GM12872 (cell line): ENCODE data around the gene LPIN1.

Experiments used
- TF ChIP-seq, protein P1 (sequence below): IDR thresholded peaks from 3 replicates; pipeline ENCODE4 v1.5.1; 2011; ENCODE audit warnings: low read depth, mild to moderate bottlenecking, low read length, moderate library complexity; ENCODE audit not compliant: insufficient read depth

Gene LPIN1

DNA sequence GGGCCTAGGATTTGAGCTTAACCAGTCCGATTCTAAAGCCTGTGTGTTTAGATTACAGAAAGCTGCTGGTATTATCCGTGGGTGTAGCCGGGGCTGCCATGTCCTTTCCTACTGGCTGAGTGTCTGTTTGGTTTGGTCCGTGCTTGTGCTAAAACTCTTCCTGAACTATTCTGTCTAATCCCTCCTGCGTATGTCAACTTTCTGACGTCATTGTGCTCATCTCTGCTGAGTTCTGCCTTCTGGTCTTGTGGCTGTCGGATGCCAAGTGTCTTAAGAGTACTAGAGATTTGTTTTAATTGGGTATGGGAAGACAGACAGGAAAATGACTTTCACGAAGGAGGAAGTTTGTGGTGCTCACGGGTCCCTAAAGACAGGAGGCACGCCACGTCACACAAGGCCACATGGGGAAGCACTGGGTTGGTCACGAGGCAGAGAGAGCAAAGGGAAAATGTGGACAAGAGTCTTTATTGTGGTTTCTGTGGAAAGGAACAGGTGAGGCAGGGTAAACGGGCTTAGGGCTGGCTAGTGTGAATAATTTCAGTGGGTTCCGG lies 44.6 kb upstream of the LPIN1 start:
- TF ChIP-seq, protein P1, sequence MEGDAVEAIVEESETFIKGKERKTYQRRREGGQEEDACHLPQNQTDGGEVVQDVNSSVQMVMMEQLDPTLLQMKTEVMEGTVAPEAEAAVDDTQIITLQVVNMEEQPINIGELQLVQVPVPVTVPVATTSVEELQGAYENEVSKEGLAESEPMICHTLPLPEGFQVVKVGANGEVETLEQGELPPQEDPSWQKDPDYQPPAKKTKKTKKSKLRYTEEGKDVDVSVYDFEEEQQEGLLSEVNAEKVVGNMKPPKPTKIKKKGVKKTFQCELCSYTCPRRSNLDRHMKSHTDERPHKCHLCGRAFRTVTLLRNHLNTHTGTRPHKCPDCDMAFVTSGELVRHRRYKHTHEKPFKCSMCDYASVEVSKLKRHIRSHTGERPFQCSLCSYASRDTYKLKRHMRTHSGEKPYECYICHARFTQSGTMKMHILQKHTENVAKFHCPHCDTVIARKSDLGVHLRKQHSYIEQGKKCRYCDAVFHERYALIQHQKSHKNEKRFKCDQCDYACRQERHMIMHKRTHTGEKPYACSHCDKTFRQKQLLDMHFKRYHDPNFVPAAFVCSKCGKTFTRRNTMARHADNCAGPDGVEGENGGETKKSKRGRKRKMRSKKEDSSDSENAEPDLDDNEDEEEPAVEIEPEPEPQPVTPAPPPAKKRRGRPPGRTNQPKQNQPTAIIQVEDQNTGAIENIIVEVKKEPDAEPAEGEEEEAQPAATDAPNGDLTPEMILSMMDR: no peak

DNA sequence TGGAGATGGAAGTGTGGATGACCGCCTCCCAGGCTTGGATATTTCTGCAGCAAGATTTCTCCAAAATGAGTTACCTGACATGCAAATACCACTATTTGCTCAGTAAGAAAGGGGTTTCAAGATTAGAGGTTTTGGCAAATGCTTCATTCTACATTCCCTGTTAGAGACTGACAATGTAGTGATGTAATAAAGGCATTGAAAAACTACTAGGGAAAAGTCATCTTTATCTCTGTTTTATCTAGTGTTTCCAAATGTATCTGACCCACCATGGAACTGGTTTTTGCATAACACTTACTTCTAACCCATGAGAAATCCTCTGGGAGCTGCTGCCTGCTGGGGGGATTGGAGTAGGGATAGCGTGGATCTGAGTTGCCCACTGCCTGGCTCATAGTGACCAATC lies 43.5 kb upstream of the LPIN1 start:
- TF ChIP-seq, protein P1: no peak

DNA sequence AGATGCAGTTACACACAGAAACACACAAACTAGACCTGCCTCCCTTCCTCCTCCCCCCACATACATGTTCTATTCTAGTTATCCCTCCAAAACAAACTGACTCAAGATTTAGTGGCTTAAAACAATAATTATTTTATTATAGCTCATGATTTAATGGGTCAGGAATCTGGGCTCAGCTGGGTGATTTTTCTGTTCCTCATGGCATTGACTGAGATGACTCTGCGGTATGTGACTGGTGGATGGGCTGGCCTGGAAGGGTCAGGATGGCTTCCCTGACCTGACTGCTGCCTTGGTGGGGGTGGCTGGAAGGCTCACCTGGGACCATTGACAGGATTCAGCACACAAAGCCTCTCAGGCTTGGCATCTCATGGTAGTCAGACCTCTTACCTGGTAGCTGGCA lies 42.7 kb upstream of the LPIN1 start:
- TF ChIP-seq, protein P1: no peak

DNA sequence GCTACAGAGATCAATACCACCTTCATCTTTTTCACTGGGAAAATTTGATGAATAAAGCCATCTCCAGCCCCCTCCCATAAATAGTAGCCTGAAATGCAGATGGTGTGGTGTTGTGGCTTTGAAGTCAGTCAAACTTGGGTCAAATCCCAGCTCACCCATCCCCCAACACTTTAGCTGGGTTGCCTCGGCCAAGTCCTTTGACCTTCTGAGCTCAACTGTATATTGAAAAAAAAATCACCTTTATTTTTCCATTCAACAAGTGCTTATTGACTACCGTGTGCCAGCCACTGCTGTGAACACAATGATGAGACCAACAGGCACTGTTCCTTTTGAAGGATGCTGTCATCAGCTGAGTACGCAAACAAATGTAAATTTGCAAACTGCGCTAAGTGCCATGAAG lies 41.4 kb upstream of the LPIN1 start:
- TF ChIP-seq, protein P1: no peak

DNA sequence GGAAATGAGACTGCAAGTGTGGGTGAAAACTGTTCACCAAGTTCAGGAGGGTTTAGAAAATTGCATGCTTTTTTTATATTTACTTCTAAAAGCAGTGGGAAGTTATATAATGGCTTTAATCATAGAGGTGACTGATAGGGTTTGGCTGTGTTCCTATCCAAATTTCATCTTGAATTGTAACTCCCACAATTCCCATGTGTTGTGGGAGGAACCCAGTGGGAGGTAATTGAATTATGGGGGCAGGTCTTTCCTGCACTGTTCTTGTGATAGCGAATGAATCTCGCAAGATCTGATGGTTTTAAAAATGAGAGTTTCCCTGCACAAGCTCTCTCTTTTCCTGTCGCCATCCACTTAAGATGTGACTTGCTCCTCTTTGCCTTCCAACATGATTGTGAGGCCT lies 40.7 kb upstream of the LPIN1 start:
- TF ChIP-seq, protein P1: no peak

DNA sequence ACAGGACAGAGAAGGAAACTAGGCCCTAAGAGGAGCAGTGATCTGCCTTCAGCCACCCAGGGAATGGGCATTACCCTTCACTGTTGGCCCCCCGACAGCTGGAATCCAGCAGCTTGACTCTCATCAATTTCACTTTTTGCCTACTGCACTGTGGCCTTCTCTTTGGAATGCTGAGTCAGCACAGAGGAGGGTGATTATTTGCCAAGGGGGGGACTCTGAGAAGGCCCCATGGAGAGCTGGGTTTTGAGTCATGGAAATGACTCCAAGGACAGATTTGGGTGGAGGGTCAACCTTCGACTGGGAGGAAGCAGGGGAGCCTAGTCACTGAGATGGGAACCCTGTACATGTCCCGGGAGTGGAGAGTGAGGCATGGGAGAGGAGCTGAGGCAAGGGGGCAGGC lies 38.3 kb upstream of the LPIN1 start:
- TF ChIP-seq, protein P1: no peak

DNA sequence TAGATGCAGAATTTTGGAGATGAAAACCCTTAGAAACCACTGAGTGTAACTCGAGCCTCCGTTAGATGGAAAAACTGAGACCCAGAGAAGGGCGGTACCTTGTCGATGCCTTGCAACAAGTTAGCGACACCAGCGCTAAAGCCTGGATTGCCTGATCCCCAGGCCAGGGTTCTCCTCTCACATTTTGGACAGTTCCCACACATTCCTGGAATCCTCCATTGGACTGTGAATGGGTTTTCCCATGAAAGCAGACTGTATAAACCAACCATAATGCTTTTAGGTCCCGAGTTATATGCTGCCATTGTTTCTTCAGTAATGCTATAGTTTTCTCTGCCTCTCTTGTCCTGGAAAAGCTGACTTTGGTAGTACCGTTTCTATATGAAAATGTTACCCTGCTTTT lies 37.1 kb upstream of the LPIN1 start:
- TF ChIP-seq, protein P1: no peak
